Transverse colon (tissue), 4 donors: ENCODE measurements around the gene RPRD2. TPM values are rescaled to one million over a fixed set of nuclear protein-coding genes. Genes with fewer than 3 reads are reported as not detected.

Experiments used
- DNase-seq: peaks from one replicate; pipeline ENCODE4 v3.0.0-alpha.2; 2019
- H3K27ac ChIP-seq, 4 donors: fragments of 200-600 bp; sonication (generic); 2 replicates each; pipeline ENCODE4 v1.5.1; 2016 to 2018; ENCODE audit warnings: inconsistent platforms in 4 of 4
- H3K27me3 ChIP-seq: fragments of 200-600 bp; sonication (generic); 2 replicates; pipeline ENCODE4 v1.5.1; 2017; ENCODE audit warnings: inconsistent platforms
- H3K36me3 ChIP-seq, 4 donors: fragments of 200-600 bp; sonication (generic); 2 replicates each; pipeline ENCODE4 v1.5.1; 2017 to 2019; ENCODE audit warnings: inconsistent platforms in 4 of 4
- H3K4me1 ChIP-seq, 4 donors: fragments of 200-600 bp; sonication (generic); 2 replicates each; pipeline ENCODE4 v1.5.1; 2017 to 2020; ENCODE audit warnings: inconsistent platforms in 4 of 4
- H3K4me3 ChIP-seq, 4 donors: fragments of 200-600 bp; sonication (generic); 1 replicate in 1 of 4; 2 replicates in 3 of 4; pipeline versions ENCODE4 v1.5.1 to v1.6.1; 2017 to 2019; ENCODE audit warnings: inconsistent platforms in 4 of 4
- H3K9me3 ChIP-seq, 2 donors: fragments of 200-600 bp; sonication (generic); 2 replicates each; pipeline ENCODE4 v1.5.1; 2017 to 2019; ENCODE audit warnings: inconsistent platforms in 2 of 2
- EP300 ChIP-seq: sonication (generic); formaldehyde crosslinking; IDR thresholded peaks from one replicate; pipeline ENCODE4 v1.6.1; 2017; ENCODE audit warnings: antibody characterized with exemption, low read depth
- POLR2A ChIP-seq: fragments of 450-650 bp; IDR thresholded peaks from one replicate; pipeline ENCODE4 v1.6.1; 2016; ENCODE audit warnings: antibody characterized with exemption, mild to moderate bottlenecking, moderate library complexity
- POLR2AphosphoS5 ChIP-seq, 3 donors: sonication (generic); formaldehyde crosslinking; IDR thresholded peaks; one replicate each; pipeline ENCODE4 v1.6.1; 2016; ENCODE audit warnings: antibody characterized with exemption in 3 of 3
- WGBS, 2 donors: methylation state at CpG; one replicate each; pipeline ENCODE4 v1.1.5; 2018; ENCODE audit warnings: low coverage in 1 of 2; 5-methylcytosine and 5-hydroxymethylcytosine counted together
- in situ Hi-C, 4 donors: fragments of 200-750 bp; cut with MboI; loops; one replicate each; pipeline versions ENCODE4 v1.15.0 to v1.15.1; 2017; ENCODE audit warnings: low sequenced_read_pairs in 3 of 4, low pct_ligation_motif_present in 1 of 4, low pct_unique_long_range_greater_than_20kb in 1 of 4
- intact Hi-C: fragments of 100-400 bp; cut with DNase I; formaldehyde crosslinking; loops from one replicate; pipeline ENCODE4 v1.15.1; 2023; ENCODE audit warnings: low total_unique reads
- total RNA-seq, 4 donors: library from RNA; depleted of rRNA; stranded (reverse); fragments of >200 nt; gene quantifications; one replicate each; pipeline ENCODE4 v1.1.0, GENCODE V29; 2016
- TF ChIP-seq, protein P1 (sequence below), 5 experiments: fragments of 200-600 bp in 3 of 5; fragments of 450-650 bp in 2 of 5; sonication (generic) in 3 of 5; IDR thresholded peaks; 1 replicate in 2 of 5; 2 replicates in 3 of 5; pipeline ENCODE4 v1.5.1; 2016 to 2017; ENCODE audit warnings: antibody characterized with exemption in 5 of 5, inconsistent platforms in 3 of 5, mild to moderate bottlenecking in 2 of 5, moderate library complexity in 1 of 5

RPRD2 gene
- total RNA-seq, 4 donors from 2014 or later = 18.7 to 36.4 (median 26.1) TPM

DNA sequence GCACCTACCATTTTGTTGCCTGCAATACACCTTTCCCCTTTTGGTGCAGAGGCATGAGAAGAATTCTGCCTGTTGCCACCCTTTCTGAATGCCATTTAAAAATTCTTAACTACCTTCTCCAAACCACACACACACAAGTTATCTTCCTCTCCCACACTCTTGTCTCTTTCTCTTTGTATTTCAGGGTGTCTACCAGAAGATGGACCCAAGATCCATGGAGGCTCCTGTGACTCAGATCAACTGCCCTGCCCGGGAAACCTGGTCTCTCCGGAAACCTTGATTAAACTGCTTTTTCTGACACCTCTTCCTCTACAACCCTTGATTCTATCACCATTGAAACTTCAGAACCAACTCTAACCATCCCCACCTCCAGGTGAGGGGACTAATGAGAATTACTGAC is 120.9 kb downstream of the RPRD2 start:
- in situ Hi-C loops (loop anchor here in 1 of 4 donors (10.0 kb wide), 1 partner anchor 50 kb away; no protein-coding TSS in a partner anchor), intact Hi-C loops (loop anchor here (10.0 kb wide), 1 partner anchor 50 kb away; no protein-coding TSS in a partner anchor)

DNA sequence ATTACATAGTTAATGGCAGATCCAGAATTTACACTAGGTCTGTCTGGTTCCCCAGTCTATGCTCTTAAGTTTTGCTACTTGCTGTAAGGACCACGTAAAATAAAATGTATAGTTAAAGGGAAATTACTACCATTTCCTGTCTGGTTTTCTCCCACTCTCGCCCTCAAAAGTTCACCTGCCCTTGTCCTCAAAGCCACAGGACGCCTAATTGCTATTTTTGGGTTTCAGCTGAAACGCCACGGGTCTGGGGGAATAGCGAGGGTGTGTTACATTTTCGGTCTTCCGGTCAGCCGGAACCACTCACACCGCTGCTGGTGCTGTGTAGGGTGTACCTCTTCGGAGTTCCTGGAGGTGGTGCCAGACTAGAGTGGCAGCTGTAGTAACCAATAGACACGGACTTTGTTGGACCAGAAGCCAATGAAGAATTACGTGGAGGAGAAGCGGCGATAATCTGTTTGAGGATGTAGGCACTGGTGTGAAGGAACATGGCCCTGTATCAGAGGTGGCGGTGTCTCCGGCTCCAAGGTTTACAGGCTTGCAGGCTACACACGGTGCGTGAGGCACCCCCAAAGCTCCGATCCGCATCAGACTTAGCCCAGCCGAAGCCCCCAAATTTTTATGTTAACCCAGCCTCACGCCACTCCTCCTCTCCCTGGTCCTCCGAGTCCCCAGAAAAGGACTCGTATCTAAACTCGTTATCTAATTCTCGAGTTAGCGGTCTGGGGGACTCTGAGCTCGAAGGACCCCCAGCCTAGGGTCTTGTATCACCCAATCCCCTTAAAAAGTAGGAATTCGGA is 123.2 kb downstream of the RPRD2 start, which contains the start of gene TARS2:
Gene TARS2 (plus strand): TSS at position 454 of the 797 bp plus-strand sequence. CDS start 32 bp downstream, at position 486.
- in situ Hi-C loops = loop anchor here in 1 of 4 donors (10.0 kb wide), 1 partner anchor 48 kb away; no protein-coding TSS in a partner anchor
- peaks cover 0 to 13% (median 4%) of the 10 kb centered on the region in 4 donors for H3K36me3 ChIP-seq
- peak; percentile 76 to 81 (median 78) for TF ChIP-seq POLR2AphosphoS5 (IDR thresholded peaks at IDR 0.05)
- TF ChIP-seq, protein P1, sequence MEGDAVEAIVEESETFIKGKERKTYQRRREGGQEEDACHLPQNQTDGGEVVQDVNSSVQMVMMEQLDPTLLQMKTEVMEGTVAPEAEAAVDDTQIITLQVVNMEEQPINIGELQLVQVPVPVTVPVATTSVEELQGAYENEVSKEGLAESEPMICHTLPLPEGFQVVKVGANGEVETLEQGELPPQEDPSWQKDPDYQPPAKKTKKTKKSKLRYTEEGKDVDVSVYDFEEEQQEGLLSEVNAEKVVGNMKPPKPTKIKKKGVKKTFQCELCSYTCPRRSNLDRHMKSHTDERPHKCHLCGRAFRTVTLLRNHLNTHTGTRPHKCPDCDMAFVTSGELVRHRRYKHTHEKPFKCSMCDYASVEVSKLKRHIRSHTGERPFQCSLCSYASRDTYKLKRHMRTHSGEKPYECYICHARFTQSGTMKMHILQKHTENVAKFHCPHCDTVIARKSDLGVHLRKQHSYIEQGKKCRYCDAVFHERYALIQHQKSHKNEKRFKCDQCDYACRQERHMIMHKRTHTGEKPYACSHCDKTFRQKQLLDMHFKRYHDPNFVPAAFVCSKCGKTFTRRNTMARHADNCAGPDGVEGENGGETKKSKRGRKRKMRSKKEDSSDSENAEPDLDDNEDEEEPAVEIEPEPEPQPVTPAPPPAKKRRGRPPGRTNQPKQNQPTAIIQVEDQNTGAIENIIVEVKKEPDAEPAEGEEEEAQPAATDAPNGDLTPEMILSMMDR (IDR thresholded peaks at IDR 0.05) = peak; percentile 29 to 77 (median 36)
- TF ChIP-seq EP300 = no peak
- TF ChIP-seq POLR2A = peak; percentile 77

More for the DNA sequence above, 120.9 kb downstream of the RPRD2 start:
- Histone ChIP-seq H3K27me3 (no peaks in the 10 kb centered on the region), H3K4me3 (no peak overlapping the region), H3K27ac (no peak overlapping the region), H3K4me1 (peaks cover 0 to 8% (median 4%) of the 10 kb centered on the region in 4 donors), H3K36me3 (no peaks in the 10 kb centered on the region), H3K9me3 (no peaks in the 10 kb centered on the region)
- no peak for DNase-seq
- no peak for TF ChIP-seq POLR2AphosphoS5 (IDR thresholded peaks at IDR 0.05)
- TF ChIP-seq, protein P1 (IDR thresholded peaks at IDR 0.05) = peak in 1 of 5 experiments; percentile 14
- no peak for TF ChIP-seq POLR2A
- TF ChIP-seq EP300 = no peak
- 24 to 29% methylated on average over 2 of the region's 2 CpGs for WGBS, 2 donors

DNA sequence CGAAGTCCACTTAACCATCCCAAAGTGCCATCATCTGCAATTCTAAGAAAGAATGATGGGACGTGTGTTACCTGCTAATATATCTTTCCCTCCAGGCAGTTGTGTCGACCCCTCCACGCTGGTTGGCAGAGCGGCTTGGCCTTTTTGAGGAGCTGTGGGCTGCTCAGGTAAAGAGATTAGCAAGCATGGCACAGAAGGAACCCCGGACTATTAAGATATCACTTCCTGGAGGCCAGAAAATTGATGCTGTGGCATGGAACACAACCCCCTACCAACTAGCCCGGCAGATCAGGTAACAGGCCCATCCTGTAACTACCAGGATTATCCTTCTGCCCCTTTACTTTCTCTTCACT is 123.8 kb downstream of the RPRD2 start:
- intact Hi-C loops (loop anchor here (10.0 kb wide), 1 partner anchor 47 kb away; no protein-coding TSS in a partner anchor), in situ Hi-C loops (loop anchor here in 1 of 4 donors (10.0 kb wide), 1 partner anchor 47 kb away; no protein-coding TSS in a partner anchor)
- TF ChIP-seq, protein P1 (IDR thresholded peaks at IDR 0.05) = no peak
- TF ChIP-seq EP300 = no peak
- TF ChIP-seq POLR2A = no peak
- TF ChIP-seq POLR2AphosphoS5 (IDR thresholded peaks at IDR 0.05) = no peak
- peak overlapping the region; percentile 55 to 80 (median 65) for H3K4me3 ChIP-seq
- H3K27me3 ChIP-seq = no peaks in the 10 kb centered on the region
- peaks cover 0 to 8% (median 4%) of the 10 kb centered on the region in 4 donors for H3K4me1 ChIP-seq
- 0 to 6% methylated on average over 1 to 7 of the region's 7 CpGs for WGBS, 2 donors
- no peaks in the 10 kb centered on the region for H3K9me3 ChIP-seq
- peak overlapping the region; percentile 79 to 85 (median 80) for H3K27ac ChIP-seq
- no peak for DNase-seq
- peaks cover 0 to 18% (median 6%) of the 10 kb centered on the region in 4 donors for H3K36me3 ChIP-seq

More for the DNA sequence above, 123.2 kb downstream of the RPRD2 start, which contains the start of gene TARS2:
- intact Hi-C loops = loop anchor here (10.0 kb wide), 1 partner anchor 48 kb away; no protein-coding TSS in a partner anchor
- no peaks in the 10 kb centered on the region for H3K9me3 ChIP-seq
- H3K27ac ChIP-seq = peak within 1 kb of the TSS; percentile 79 to 85 (median 80)
- peaks cover 0 to 8% (median 4%) of the 10 kb centered on the region in 4 donors for H3K4me1 ChIP-seq
- peak within 1 kb of the TSS; percentile 55 to 80 (median 65) for H3K4me3 ChIP-seq
- no peaks in the 10 kb centered on the region for H3K27me3 ChIP-seq
- WGBS, 2 donors = 0% methylated on average over 1 to 30 of the region's 30 CpGs
- DNase-seq = peak; percentile 97

DNA sequence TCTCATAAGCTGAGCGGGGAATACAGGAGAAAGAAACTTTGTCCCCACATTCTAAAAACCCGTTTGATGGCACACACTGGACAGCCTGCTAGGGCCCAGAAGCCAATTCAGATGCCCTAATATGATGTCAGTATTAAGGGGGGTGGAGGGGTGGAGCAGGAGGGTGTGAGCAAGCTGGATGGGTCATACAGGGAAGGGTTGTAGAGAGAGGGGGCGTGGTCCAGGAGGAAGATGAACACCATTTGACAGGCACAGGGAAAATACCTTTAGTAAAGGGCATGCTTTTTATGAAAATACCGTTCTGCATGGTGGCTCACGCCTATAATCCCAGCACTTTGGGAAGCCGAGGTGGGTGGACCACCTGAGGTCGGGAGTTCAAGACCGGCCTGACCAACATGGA is 129.2 kb downstream of the RPRD2 start:
- Histone ChIP-seq H3K36me3 (peaks cover 0 to 37% (median 16%) of the 10 kb centered on the region in 4 donors), H3K4me3 (no peak overlapping the region), H3K27ac (no peak overlapping the region), H3K4me1 (peaks cover 0 to 2% (median under 1%) of the 10 kb centered on the region in 4 donors), H3K27me3 (no peaks in the 10 kb centered on the region), H3K9me3 (no peaks in the 10 kb centered on the region)
- WGBS, 2 donors = 92% methylated on average over 8 of the region's 8 CpGs; no CpG with 5 or more reads in 1 of the 2 donors
- in situ Hi-C loops = no loop called here
- TF ChIP-seq EP300 (no peak), POLR2A (no peak), POLR2AphosphoS5 (IDR thresholded peaks at IDR 0.05) (no peak)
- TF ChIP-seq, protein P1 (IDR thresholded peaks at IDR 0.05) = no peak
- intact Hi-C loops = no loop called here
- DNase-seq = no peak
